ENCODE data around the gene MYADML2. TPM values are rescaled to one million over a fixed set of nuclear protein-coding genes. Genes with fewer than 3 reads are reported as not detected.

Gene MYADML2
- total and polyA plus RNA-seq, 10 donors: not detected

- TF ChIP-seq POLR2A (IDR thresholded peaks at IDR 0.05) (no peak), CTCF (IDR thresholded peaks at IDR 0.05 in 8 of 11, conservative IDR thresholded peaks at IDR 0.05 in 3 of 11) (no peak), POLR2AphosphoS5 (IDR thresholded peaks at IDR 0.05) (no peak)
- 84 to 90% (median 88%) methylated on average over 15 to 19 of the region's 19 CpGs for WGBS, 5 donors
- intact Hi-C loops (cut with DNase I; ENCODE audit: low total_unique reads): loop anchor here (5.0 kb wide), 1 partner anchor 64 kb away; the partner anchor contains the start of genes CENPX and LRRC45
- Histone ChIP-seq H3K4me3 (no peak overlapping the region), H3K27me3 (replicated peaks in 1 of 7) (peaks cover 4 to 93% (median 55%) of the 10 kb centered on the region in 7 donors), H3K9me3 (no peaks in the 10 kb centered on the region), H3K27ac (no peak overlapping the region), H3K4me1 (peaks cover 9 to 34% (median 24%) of the 10 kb centered on the region in 6 donors), H3K36me3 (no peaks in the 10 kb centered on the region)
- DNase-seq: no peak
Observed at GRCh38 chr17:81957691-81958432, 10.8 kb upstream of the MYADML2 start.

GRCh38 chr17:81956607-81957589 lies 9.9 kb upstream of the MYADML2 start:
- no peak for DNase-seq
- peaks cover 3 to 86% (median 46%) of the 10 kb centered on the region in 7 donors for H3K27me3 ChIP-seq (replicated peaks in 1 of 7)
- no peaks in the 10 kb centered on the region for H3K9me3 ChIP-seq
- intact Hi-C loops (cut with DNase I; ENCODE audit: low total_unique reads): loop anchor here (5.0 kb wide), 1 partner anchor 65 kb away; the partner anchor contains the start of genes CENPX and LRRC45
- TF ChIP-seq CTCF (IDR thresholded peaks at IDR 0.05 in 8 of 11, conservative IDR thresholded peaks at IDR 0.05 in 3 of 11): no peak
- TF ChIP-seq POLR2AphosphoS5 (IDR thresholded peaks at IDR 0.05): no peak
- no peak for TF ChIP-seq POLR2A (IDR thresholded peaks at IDR 0.05)
- WGBS, 5 donors: 83 to 92% (median 86%) methylated on average over 37 to 45 of the region's 45 CpGs
- H3K36me3 ChIP-seq: no peaks in the 10 kb centered on the region
- no peak overlapping the region for H3K4me3 ChIP-seq
- no peak overlapping the region for H3K27ac ChIP-seq
- peaks cover 9 to 29% (median 21%) of the 10 kb centered on the region in 6 donors for H3K4me1 ChIP-seq

GRCh38 chr17:81955756-81956544 lies 8.9 kb upstream of the MYADML2 start:
- TF ChIP-seq POLR2AphosphoS5 (IDR thresholded peaks at IDR 0.05) (no peak), CTCF (IDR thresholded peaks at IDR 0.05 in 8 of 11, conservative IDR thresholded peaks at IDR 0.05 in 3 of 11) (no peak), POLR2A (IDR thresholded peaks at IDR 0.05) (no peak)
- DNase-seq: no peak
- Histone ChIP-seq H3K36me3 (no peaks in the 10 kb centered on the region), H3K4me1 (peaks cover 9 to 21% (median 18%) of the 10 kb centered on the region in 6 donors), H3K4me3 (no peak overlapping the region), H3K27ac (no peak overlapping the region), H3K27me3 (replicated peaks in 1 of 7) (peaks cover 0 to 77% (median 36%) of the 10 kb centered on the region in 7 donors), H3K9me3 (no peaks in the 10 kb centered on the region)
- WGBS, 5 donors: 77 to 92% (median 84%) methylated on average over 5 to 13 of the region's 13 CpGs
- intact Hi-C loops (cut with DNase I; ENCODE audit: low total_unique reads): loop anchor here (5.0 kb wide), 1 partner anchor 66 kb away; the partner anchor contains the start of genes CENPX and LRRC45
